Right ventricle myocardium inferior (tissue), 1 donor: ENCODE measurements around the gene CEP350. TPM values are rescaled to one million over a fixed set of nuclear protein-coding genes. Genes with fewer than 3 reads are reported as not detected.

ENCODE experiments used
- ATAC-seq: fragments of 200-7000 bp; cut with Tn5 transposase; one replicate; pipeline ENCODE4 v1.9.1; 2020; ENCODE audit warnings: mild to moderate bottlenecking, moderate library complexity
- DNase-seq: peaks from one replicate; pipeline ENCODE4 v3.0.0; 2021; ENCODE audit errors: missing footprints
- intact Hi-C: fragments of 100-400 bp; cut with DNase I; formaldehyde crosslinking; loops from one replicate; pipeline ENCODE4 v1.11.0; 2022
- total RNA-seq: library from RNA; stranded (reverse); fragmentation: NEBNext Ultra II Directional; extraction: Animal tissue kit (Norgen Biotek cat#: 25700); gene quantifications from one replicate; pipeline ENCODE4 v1.2.1, GENCODE V29; 2021
- donor health status: DM: no; HTN: yes; CAD: no; lungs with severe emphysema.

Gene CEP350
- total RNA-seq, 1 donor from 2014 or later: 27.1 TPM

- DNase-seq: no peak
- ATAC-seq: no peak
- intact Hi-C loops: no loop called here
Observed at GRCh38 chr1:180158149-180159147, 203.8 kb downstream of the CEP350 start.

GRCh38 chr1:180160357-180160756 is 205.7 kb downstream of the CEP350 start:
- DNase-seq (no peak), ATAC-seq (no peak)
- intact Hi-C loops: no loop called here

- intact Hi-C loops: no loop called here
- no peak for DNase-seq
Observed at GRCh38 chr1:180163041-180163440, 208.4 kb downstream of the CEP350 start.

More at GRCh38 chr1:180163041-180163440, 208.4 kb downstream of the CEP350 start:
- no peak for ATAC-seq

Other genes with a start within 250 kb of the CEP350 start
- 0.65 TPM for gene FAM163A, start 211.5 kb upstream of the CEP350 start, total RNA-seq
- gene TOR1AIP2, start 77.0 kb upstream of the CEP350 start, total RNA-seq: 48.8 TPM
- gene TOR1AIP1, start 72.5 kb upstream of the CEP350 start, total RNA-seq: 41.9 TPM
- 97.7 TPM for gene QSOX1, start 200.1 kb downstream of the CEP350 start, total RNA-seq